BE2C (cell line): ENCODE results near the gene GADD45B.

ENCODE experiments used
- DNase-seq: peaks from one replicate; pipeline ENCODE4 v3.0.0-alpha.2; 2020
- H3K27me3 ChIP-seq: fragments of 250-450 bp; sonication (Bioruptor Pico); 2 replicates; pipeline ENCODE4 v1.5.1; 2020; ENCODE audit warnings: mild to moderate bottlenecking
- H3K36me3 ChIP-seq: fragments of 250-450 bp; sonication (Bioruptor Pico); 2 replicates; pipeline ENCODE4 v1.5.1; 2020; ENCODE audit warnings: mild to moderate bottlenecking
- H3K4me1 ChIP-seq: fragments of 250-450 bp; sonication (Bioruptor Pico); 2 replicates; pipeline ENCODE4 v1.5.1; 2020
- H3K4me3 ChIP-seq: 2 replicates; pipeline ENCODE4 v1.5.1; 2011; ENCODE audit warnings: low read depth, low read length
- H3K9me3 ChIP-seq: fragments of 250-450 bp; sonication (Bioruptor Pico); 2 replicates; pipeline ENCODE4 v1.5.1; 2020
- CTCF ChIP-seq: IDR thresholded peaks from 2 replicates; pipeline ENCODE4 v1.5.1; 2012; ENCODE audit warnings: mild to moderate bottlenecking, low read depth, low read length

The GADD45B gene

GRCh38 chr19:2479556-2480194, 3.7 kb downstream of the GADD45B start:
- no peak overlapping the region for H3K4me3 ChIP-seq
- TF ChIP-seq CTCF: no peak
- no peak for DNase-seq

GRCh38 chr19:2481466-2481865, 5.5 kb downstream of the GADD45B start:
- peaks cover 11% of the 10 kb centered on the region for H3K27me3 ChIP-seq
- DNase-seq: no peak
- no peak for TF ChIP-seq CTCF

More at GRCh38 chr19:2479556-2480194, 3.7 kb downstream of the GADD45B start:
- Histone ChIP-seq H3K9me3 (no peaks in the 10 kb centered on the region), H3K36me3 (no peaks in the 10 kb centered on the region), H3K4me1 (no peaks in the 10 kb centered on the region), H3K27me3 (peaks cover 15% of the 10 kb centered on the region)

GRCh38 chr19:2482354-2483038, 6.6 kb downstream of the GADD45B start:
- no peak for TF ChIP-seq CTCF
- DNase-seq: no peak
- Histone ChIP-seq H3K27me3 (peaks cover 6% of the 10 kb centered on the region; the same call in 1 of the 2 replicates), H3K9me3 (no peaks in the 10 kb centered on the region), H3K36me3 (no peaks in the 10 kb centered on the region), H3K4me1 (no peaks in the 10 kb centered on the region), H3K4me3 (no peak overlapping the region)

More at GRCh38 chr19:2481466-2481865, 5.5 kb downstream of the GADD45B start:
- Histone ChIP-seq H3K4me3 (no peak overlapping the region), H3K9me3 (no peaks in the 10 kb centered on the region), H3K36me3 (no peaks in the 10 kb centered on the region), H3K4me1 (no peaks in the 10 kb centered on the region)

- H3K27me3 ChIP-seq: peaks cover 10% of the 10 kb centered on the region; the same call in 1 of the 2 replicates
- H3K9me3 ChIP-seq: no peaks in the 10 kb centered on the region
- TF ChIP-seq CTCF: no peak
- no peak for DNase-seq
- H3K4me1 ChIP-seq: no peaks in the 10 kb centered on the region
- no peak overlapping the region for H3K4me3 ChIP-seq
- H3K36me3 ChIP-seq: no peaks in the 10 kb centered on the region
Measured at GRCh38 chr19:2483084-2483483, 7.2 kb downstream of the GADD45B start.

GRCh38 chr19:2483484-2484151, 7.7 kb downstream of the GADD45B start:
- no peak for TF ChIP-seq CTCF
- Histone ChIP-seq H3K9me3 (no peaks in the 10 kb centered on the region), H3K27me3 (peaks cover 11% of the 10 kb centered on the region), H3K4me1 (no peaks in the 10 kb centered on the region), H3K4me3 (no peak overlapping the region), H3K36me3 (no peaks in the 10 kb centered on the region)
- DNase-seq: no peak
